ENCODE results near the gene HGFAC.

- no peak for TF ChIP-seq EP300 (IDR thresholded peaks at IDR 0.05)
- no peak for TF ChIP-seq CTCF (IDR thresholded peaks at IDR 0.05)
Observed at GRCh38 chr4:3475041-3475712, 33.4 kb downstream of the HGFAC start.

Measured in ovary (tissue), 3 donors.